Skeletal muscle tissue (tissue), 4 donors: ENCODE data around the gene DUSP7. TPM values are rescaled to one million over a fixed set of nuclear protein-coding genes. Genes with fewer than 3 reads are reported as not detected.

Source experiments
- H3K27ac ChIP-seq: one replicate; pipeline ENCODE4 v1.7.0; 2013; ENCODE audit warnings: mild to moderate bottlenecking, low read depth, low read length, inconsistent platforms
- H3K27me3 ChIP-seq, 3 donors: one replicate each; pipeline ENCODE4 v1.7.0; 2013; ENCODE audit warnings: low read length in 3 of 3; ENCODE audit not compliant: control insufficient read depth in 3 of 3, insufficient read depth in 3 of 3
- H3K36me3 ChIP-seq, 3 donors: one replicate each; pipeline ENCODE4 v1.7.0; 2013; ENCODE audit warnings: low read length in 3 of 3; ENCODE audit not compliant: control insufficient read depth in 3 of 3, insufficient read depth in 3 of 3
- H3K4me1 ChIP-seq, 3 donors: one replicate each; pipeline ENCODE4 v1.7.0; 2013; ENCODE audit warnings: low read length in 3 of 3, mild to moderate bottlenecking in 3 of 3; ENCODE audit not compliant: control insufficient read depth in 3 of 3, insufficient read depth in 3 of 3
- H3K4me3 ChIP-seq, 3 donors: one replicate each; pipeline ENCODE4 v1.7.0; 2013; ENCODE audit warnings: low read length in 3 of 3
- H3K9ac ChIP-seq, 3 donors: one replicate each; pipeline ENCODE4 v1.7.0; 2013; ENCODE audit warnings: low read length in 3 of 3, mild to moderate bottlenecking in 3 of 3, moderate library complexity in 2 of 3, low read depth in 1 of 3
- H3K9me3 ChIP-seq, 3 donors: one replicate each; pipeline ENCODE4 v1.7.0; 2013; ENCODE audit warnings: low read length in 3 of 3; ENCODE audit not compliant: control insufficient read depth in 3 of 3
- total RNA-seq: library from RNA; depleted of rRNA; stranded (reverse); fragments of >200 nt; gene quantifications from one replicate; pipeline ENCODE4 v1.2.3, GENCODE V29; 2014
- donor health status: Osteomylitis.

The DUSP7 gene
- total RNA-seq, 1 donor from 2014 or later = 5.2 TPM

- Histone ChIP-seq H3K36me3 (no peaks in the 10 kb centered on the region), H3K27ac (no peak overlapping the region), H3K9ac (peak overlapping the region in 1 of 3 donors; percentile 60), H3K4me3 (peak overlapping the region in 1 of 3 donors; percentile 22), H3K27me3 (no peaks in the 10 kb centered on the region), H3K9me3 (no peaks in the 10 kb centered on the region), H3K4me1 (peaks cover 40 to 47% (median 43%) of the 10 kb centered on the region in 3 donors)
Observed at GRCh38 chr3:52004163-52004787, 52.1 kb downstream of the DUSP7 start.

GRCh38 chr3:52002748-52003147 is 53.6 kb downstream of the DUSP7 start:
- peaks cover 40 to 46% (median 42%) of the 10 kb centered on the region in 3 donors for H3K4me1 ChIP-seq
- H3K27ac ChIP-seq = no peak overlapping the region
- no peak overlapping the region for H3K4me3 ChIP-seq
- no peak overlapping the region for H3K9ac ChIP-seq
- H3K9me3 ChIP-seq = no peaks in the 10 kb centered on the region
- H3K36me3 ChIP-seq = no peaks in the 10 kb centered on the region
- no peaks in the 10 kb centered on the region for H3K27me3 ChIP-seq

- H3K4me3 ChIP-seq = no peak overlapping the region
- H3K27me3 ChIP-seq = no peaks in the 10 kb centered on the region
- H3K36me3 ChIP-seq = no peaks in the 10 kb centered on the region
- no peak overlapping the region for H3K9ac ChIP-seq
- no peaks in the 10 kb centered on the region for H3K9me3 ChIP-seq
- H3K4me1 ChIP-seq = peaks cover 28 to 35% (median 31%) of the 10 kb centered on the region in 3 donors
- H3K27ac ChIP-seq = no peak overlapping the region
Observed at GRCh38 chr3:52001443-52001974, 54.9 kb downstream of the DUSP7 start.

- Histone ChIP-seq H3K4me3 (no peak overlapping the region), H3K27me3 (no peaks in the 10 kb centered on the region), H3K27ac (no peak overlapping the region), H3K36me3 (peaks cover 0 to 5% (median under 1%) of the 10 kb centered on the region in 3 donors), H3K9ac (no peak overlapping the region), H3K9me3 (no peaks in the 10 kb centered on the region), H3K4me1 (peaks cover 17 to 25% (median 20%) of the 10 kb centered on the region in 3 donors)
Observed at GRCh38 chr3:51999846-52000245, 56.5 kb downstream of the DUSP7 start.

Other genes with a start within 250 kb of the DUSP7 start
- gene IQCF2, start 195.0 kb downstream of the DUSP7 start, total RNA-seq = not detected
- not detected for gene IQCF5, start 181.0 kb downstream of the DUSP7 start, total RNA-seq
- not detected for gene IQCF1, start 153.2 kb downstream of the DUSP7 start, total RNA-seq
- gene RRP9, start 114.7 kb downstream of the DUSP7 start, total RNA-seq = 14.6 TPM
- gene PARP3, start 114.2 kb downstream of the DUSP7 start, total RNA-seq = 6.3 TPM
- 0.52 TPM for gene GPR62, start 101.2 kb downstream of the DUSP7 start, total RNA-seq
- 33.4 TPM for gene PCBP4, start 89.1 kb downstream of the DUSP7 start, total RNA-seq
- gene ABHD14B, start 82.5 kb downstream of the DUSP7 start, total RNA-seq = 7.8 TPM
- 8.9 TPM for gene ABHD14A, start 81.5 kb downstream of the DUSP7 start, total RNA-seq
- 14.6 TPM for gene ACY1, start 73.0 kb downstream of the DUSP7 start, total RNA-seq
- gene RPL29, start 60.7 kb downstream of the DUSP7 start, total RNA-seq = 1,532 TPM
- gene POC1A, start 97.9 kb upstream of the DUSP7 start, total RNA-seq = 2.6 TPM
- 31.3 TPM for gene ALAS1, start 141.6 kb upstream of the DUSP7 start, total RNA-seq
- not detected for gene TLR9, start 169.1 kb upstream of the DUSP7 start, total RNA-seq
- 18.8 TPM for gene TWF2, start 182.6 kb upstream of the DUSP7 start, total RNA-seq
- gene PPM1M, start 189.2 kb upstream of the DUSP7 start, total RNA-seq = 8.4 TPM
- gene WDR82, start 222.1 kb upstream of the DUSP7 start, total RNA-seq = 69.9 TPM
- gene GLYCTK, start 231.3 kb upstream of the DUSP7 start, total RNA-seq = 4.2 TPM